Suprapubic skin (tissue), 4 donors: ENCODE results near the gene AZU1.

Experiments used
- EP300 ChIP-seq: sonication (generic); formaldehyde crosslinking; IDR thresholded peaks from one replicate; pipeline ENCODE4 v1.6.1; 2017; ENCODE audit warnings: antibody characterized with exemption
- POLR2A ChIP-seq, 2 donors: fragments of 450-650 bp; IDR thresholded peaks; one replicate each; pipeline ENCODE4 v1.6.1; 2017; ENCODE audit warnings: antibody characterized with exemption in 2 of 2, mild to moderate bottlenecking in 2 of 2, moderate library complexity in 2 of 2
- POLR2AphosphoS5 ChIP-seq, 3 donors: sonication (generic); formaldehyde crosslinking; IDR thresholded peaks; one replicate each; pipeline ENCODE4 v1.6.1; 2017; ENCODE audit warnings: antibody characterized with exemption in 3 of 3
- TF ChIP-seq, protein P1 (sequence below), 2 donors: fragments of 200-600 bp in 1 of 2; fragments of 450-650 bp in 1 of 2; sonication (generic) in 1 of 2; IDR thresholded peaks; one replicate each; pipeline ENCODE4 v1.5.1; 2016 to 2019; ENCODE audit warnings: antibody characterized with exemption in 2 of 2, mild to moderate bottlenecking in 1 of 2, moderate library complexity in 1 of 2

DNA sequence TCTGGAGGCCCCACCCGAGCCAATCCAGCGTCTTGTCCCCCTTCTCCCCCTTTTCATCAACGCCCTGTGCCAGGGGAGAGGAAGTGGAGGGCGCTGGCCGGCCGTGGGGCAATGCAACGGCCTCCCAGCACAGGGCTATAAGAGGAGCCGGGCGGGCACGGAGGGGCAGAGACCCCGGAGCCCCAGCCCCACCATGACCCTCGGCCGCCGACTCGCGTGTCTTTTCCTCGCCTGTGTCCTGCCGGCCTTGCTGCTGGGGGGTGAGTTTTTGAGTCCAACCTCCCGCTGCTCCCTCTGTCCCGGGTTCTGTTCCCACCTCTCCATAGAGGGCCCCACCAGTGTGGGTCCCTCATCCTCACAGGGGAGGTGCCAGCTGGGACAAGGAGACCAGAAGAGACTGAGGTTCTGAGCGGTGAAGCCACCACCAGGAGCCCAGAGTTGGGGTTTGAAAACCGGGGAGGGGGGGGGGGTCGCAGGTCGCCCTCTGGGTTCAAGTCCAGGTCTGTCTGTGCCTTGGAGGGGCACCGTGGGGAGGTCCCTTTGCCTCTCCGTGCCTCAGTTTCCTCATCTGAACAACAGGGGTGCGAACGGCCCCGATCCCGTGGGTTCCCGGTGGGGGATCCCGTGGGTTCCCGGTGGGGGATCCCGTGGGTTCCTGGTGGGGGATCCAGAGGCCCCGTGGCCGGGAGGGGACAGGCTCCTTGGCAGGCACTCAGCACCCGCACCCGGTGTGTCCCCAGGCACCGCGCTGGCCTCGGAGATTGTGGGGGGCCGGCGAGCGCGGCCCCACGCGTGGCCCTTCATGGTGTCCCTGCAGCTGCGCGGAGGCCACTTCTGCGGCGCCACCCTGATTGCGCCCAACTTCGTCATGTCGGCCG is 24.7 kb downstream of the AZU1 start, which contains the start of gene ELANE:
- TF ChIP-seq, protein P1, sequence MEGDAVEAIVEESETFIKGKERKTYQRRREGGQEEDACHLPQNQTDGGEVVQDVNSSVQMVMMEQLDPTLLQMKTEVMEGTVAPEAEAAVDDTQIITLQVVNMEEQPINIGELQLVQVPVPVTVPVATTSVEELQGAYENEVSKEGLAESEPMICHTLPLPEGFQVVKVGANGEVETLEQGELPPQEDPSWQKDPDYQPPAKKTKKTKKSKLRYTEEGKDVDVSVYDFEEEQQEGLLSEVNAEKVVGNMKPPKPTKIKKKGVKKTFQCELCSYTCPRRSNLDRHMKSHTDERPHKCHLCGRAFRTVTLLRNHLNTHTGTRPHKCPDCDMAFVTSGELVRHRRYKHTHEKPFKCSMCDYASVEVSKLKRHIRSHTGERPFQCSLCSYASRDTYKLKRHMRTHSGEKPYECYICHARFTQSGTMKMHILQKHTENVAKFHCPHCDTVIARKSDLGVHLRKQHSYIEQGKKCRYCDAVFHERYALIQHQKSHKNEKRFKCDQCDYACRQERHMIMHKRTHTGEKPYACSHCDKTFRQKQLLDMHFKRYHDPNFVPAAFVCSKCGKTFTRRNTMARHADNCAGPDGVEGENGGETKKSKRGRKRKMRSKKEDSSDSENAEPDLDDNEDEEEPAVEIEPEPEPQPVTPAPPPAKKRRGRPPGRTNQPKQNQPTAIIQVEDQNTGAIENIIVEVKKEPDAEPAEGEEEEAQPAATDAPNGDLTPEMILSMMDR (IDR thresholded peaks at IDR 0.05) = no peak
- TF ChIP-seq POLR2AphosphoS5 (IDR thresholded peaks at IDR 0.05) = no peak
- no peak for TF ChIP-seq EP300
- no peak for TF ChIP-seq POLR2A (IDR thresholded peaks at IDR 0.05)
